Measurements from ENCODE around the gene GAL. TPM values are rescaled to one million over a fixed set of nuclear protein-coding genes. Genes with fewer than 3 reads are reported as not detected.

GAL gene
- total and polyA plus RNA-seq, 2 experiments from 2014 or later: 0.83 to 5.9 TPM

GRCh38 chr11:68661014-68661413, 23.3 kb upstream of the GAL start:
- DNase-seq (ENCODE audit: low read depth in 1 of 2, low spot score in 1 of 2): no peak
- Histone ChIP-seq H3K9me3 (ENCODE audit: low read depth) (no peaks in the 10 kb centered on the region), H3K27ac (no peak overlapping the region), H3K36me3 (no peaks in the 10 kb centered on the region), H3K4me3 (no peak overlapping the region), H3K4me1 (ENCODE audit: low read depth) (no peaks in the 10 kb centered on the region), H3K27me3 (no peaks in the 10 kb centered on the region)
- no peak for TF ChIP-seq CTCF (IDR thresholded peaks at IDR 0.05; ENCODE audit: low read depth, low read length)

GRCh38 chr11:68661697-68662603, 22.4 kb upstream of the GAL start:
- no peaks in the 10 kb centered on the region for H3K4me1 ChIP-seq (ENCODE audit: low read depth)
- no peaks in the 10 kb centered on the region for H3K9me3 ChIP-seq (ENCODE audit: low read depth)
- TF ChIP-seq CTCF (IDR thresholded peaks at IDR 0.05; ENCODE audit: low read depth, low read length): no peak
- peak in 1 of 2 donors; percentile 23 for DNase-seq (ENCODE audit: low read depth in 1 of 2, low spot score in 1 of 2)
- H3K4me3 ChIP-seq: no peak overlapping the region
- no peaks in the 10 kb centered on the region for H3K36me3 ChIP-seq
- H3K27ac ChIP-seq: no peak overlapping the region
- no peaks in the 10 kb centered on the region for H3K27me3 ChIP-seq

GRCh38 chr11:68663482-68664010, 20.8 kb upstream of the GAL start:
- Histone ChIP-seq H3K4me3 (no peak overlapping the region), H3K4me1 (ENCODE audit: low read depth) (no peaks in the 10 kb centered on the region), H3K9me3 (ENCODE audit: low read depth) (no peaks in the 10 kb centered on the region), H3K27me3 (no peaks in the 10 kb centered on the region), H3K36me3 (no peaks in the 10 kb centered on the region), H3K27ac (no peak overlapping the region)
- TF ChIP-seq CTCF (IDR thresholded peaks at IDR 0.05; ENCODE audit: low read depth, low read length): no peak
- no peak for DNase-seq (ENCODE audit: low read depth in 1 of 2, low spot score in 1 of 2)

GRCh38 chr11:68664141-68664540, 20.2 kb upstream of the GAL start:
- Histone ChIP-seq H3K4me3 (no peak overlapping the region), H3K4me1 (ENCODE audit: low read depth) (no peaks in the 10 kb centered on the region), H3K36me3 (no peaks in the 10 kb centered on the region), H3K9me3 (ENCODE audit: low read depth) (no peaks in the 10 kb centered on the region), H3K27me3 (no peaks in the 10 kb centered on the region), H3K27ac (no peak overlapping the region)
- DNase-seq (ENCODE audit: low read depth in 1 of 2, low spot score in 1 of 2): no peak
- no peak for TF ChIP-seq CTCF (IDR thresholded peaks at IDR 0.05; ENCODE audit: low read depth, low read length)

GRCh38 chr11:68664906-68665305, 19.4 kb upstream of the GAL start:
- Histone ChIP-seq H3K27me3 (no peaks in the 10 kb centered on the region), H3K9me3 (ENCODE audit: low read depth) (no peaks in the 10 kb centered on the region)

More at GRCh38 chr11:68664906-68665305, 19.4 kb upstream of the GAL start:
- no peak for TF ChIP-seq CTCF (IDR thresholded peaks at IDR 0.05; ENCODE audit: low read depth, low read length)
- no peaks in the 10 kb centered on the region for H3K4me1 ChIP-seq (ENCODE audit: low read depth)
- H3K4me3 ChIP-seq: no peak overlapping the region
- no peaks in the 10 kb centered on the region for H3K36me3 ChIP-seq
- no peak for DNase-seq (ENCODE audit: low read depth in 1 of 2, low spot score in 1 of 2)
- no peak overlapping the region for H3K27ac ChIP-seq
